DOHH2 (cell line): ENCODE measurements around the gene KLK7.

Experiments
- EZH2phosphoT487 ChIP-seq: fragments of 200-600 bp; sonication (generic); IDR thresholded peaks from 2 replicates; pipeline ENCODE4 v1.6.1; 2017; ENCODE audit warnings: borderline replicate concordance, mild to moderate bottlenecking, antibody characterized with exemption, low read length, moderate library complexity, mixed read lengths
- TF ChIP-seq, protein P1 (sequence below): fragments of 200-600 bp; sonication (generic); IDR thresholded peaks from one replicate; pipeline ENCODE4 v1.5.1; 2014; ENCODE audit warnings: antibody characterized with exemption, mild to moderate bottlenecking, low read depth, low read length; ENCODE audit not compliant: poor library complexity, severe bottlenecking

DNA sequence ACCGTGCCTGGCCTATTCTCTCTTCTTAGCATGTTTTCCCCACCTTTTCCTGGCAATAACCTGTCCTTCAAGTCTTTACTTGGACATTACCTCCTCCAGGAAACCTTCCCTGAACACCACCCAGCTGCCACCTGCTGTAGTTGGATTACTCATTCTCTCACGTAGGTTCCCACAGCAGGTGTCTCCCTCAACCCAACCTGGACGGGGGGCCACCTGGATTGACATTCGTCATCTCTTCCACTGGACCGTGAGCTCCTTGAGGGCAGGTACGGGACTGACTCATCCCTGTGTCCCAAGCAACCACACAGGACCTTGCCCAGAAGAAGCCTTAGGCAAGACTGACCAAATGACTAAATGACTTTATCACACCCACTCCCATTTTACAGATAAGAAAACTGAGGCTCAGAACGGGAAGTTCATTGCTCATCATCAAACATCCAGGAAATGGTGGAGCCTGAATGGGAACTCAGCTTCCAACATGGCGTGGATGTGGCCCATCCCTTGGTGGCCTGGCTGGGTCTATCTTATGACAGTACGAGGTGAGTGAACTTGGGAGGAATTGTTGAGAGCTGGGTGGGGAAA lies 10.8 kb downstream of the KLK7 start:
- TF ChIP-seq, protein P1, sequence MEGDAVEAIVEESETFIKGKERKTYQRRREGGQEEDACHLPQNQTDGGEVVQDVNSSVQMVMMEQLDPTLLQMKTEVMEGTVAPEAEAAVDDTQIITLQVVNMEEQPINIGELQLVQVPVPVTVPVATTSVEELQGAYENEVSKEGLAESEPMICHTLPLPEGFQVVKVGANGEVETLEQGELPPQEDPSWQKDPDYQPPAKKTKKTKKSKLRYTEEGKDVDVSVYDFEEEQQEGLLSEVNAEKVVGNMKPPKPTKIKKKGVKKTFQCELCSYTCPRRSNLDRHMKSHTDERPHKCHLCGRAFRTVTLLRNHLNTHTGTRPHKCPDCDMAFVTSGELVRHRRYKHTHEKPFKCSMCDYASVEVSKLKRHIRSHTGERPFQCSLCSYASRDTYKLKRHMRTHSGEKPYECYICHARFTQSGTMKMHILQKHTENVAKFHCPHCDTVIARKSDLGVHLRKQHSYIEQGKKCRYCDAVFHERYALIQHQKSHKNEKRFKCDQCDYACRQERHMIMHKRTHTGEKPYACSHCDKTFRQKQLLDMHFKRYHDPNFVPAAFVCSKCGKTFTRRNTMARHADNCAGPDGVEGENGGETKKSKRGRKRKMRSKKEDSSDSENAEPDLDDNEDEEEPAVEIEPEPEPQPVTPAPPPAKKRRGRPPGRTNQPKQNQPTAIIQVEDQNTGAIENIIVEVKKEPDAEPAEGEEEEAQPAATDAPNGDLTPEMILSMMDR: no peak
- TF ChIP-seq EZH2phosphoT487: no peak
